HG02588 (cell line): ENCODE results near the gene ATP7B.
"Not testable (repeated sequence)": the region's sequence is repeated elsewhere in the genome, so short reads cannot be mapped to it uniquely, and the experiment has no call there.

Source experiments
- ATAC-seq: cut with Tn5 transposase; IDR thresholded peaks from one replicate; pipeline ENCODE4 v1.9.1; 2021; ENCODE audit warnings: mild to moderate bottlenecking, moderate library complexity; ENCODE audit not compliant: unreplicated experiment

The ATP7B gene

GRCh38 chr13:51924756-51925544 lies 86.3 kb downstream of the ATP7B start:
- ATAC-seq, result no peak

- no peak for ATAC-seq
Observed at GRCh38 chr13:51923983-51924539, 87.2 kb downstream of the ATP7B start.

GRCh38 chr13:51922771-51923480 lies 88.3 kb downstream of the ATP7B start:
- no peak for ATAC-seq

GRCh38 chr13:51921790-51922740 lies 89.2 kb downstream of the ATP7B start:
- ATAC-seq, result no peak

- ATAC-seq, result no peak
Observed at GRCh38 chr13:51920786-51921185, 90.5 kb downstream of the ATP7B start.

- no peak for ATAC-seq
Observed at GRCh38 chr13:51920267-51920666, 91.0 kb downstream of the ATP7B start.

GRCh38 chr13:51919531-51919930 lies 91.7 kb downstream of the ATP7B start:
- ATAC-seq, result no peak

GRCh38 chr13:51916962-51917361 lies 94.3 kb downstream of the ATP7B start:
- ATAC-seq, result no peak

GRCh38 chr13:51916051-51916818 lies 95.0 kb downstream of the ATP7B start:
- no peak for ATAC-seq

GRCh38 chr13:51914137-51914493 lies 97.1 kb downstream of the ATP7B start:
- no peak for ATAC-seq

- ATAC-seq, result no peak
Observed at GRCh38 chr13:51913421-51914136, 97.7 kb downstream of the ATP7B start.

GRCh38 chr13:51912511-51913225 lies 98.6 kb downstream of the ATP7B start:
- no peak for ATAC-seq

GRCh38 chr13:51912091-51912490 lies 99.2 kb downstream of the ATP7B start:
- ATAC-seq, result no peak

- ATAC-seq, result no peak
Observed at GRCh38 chr13:51910508-51910907, 100.7 kb downstream of the ATP7B start.

- ATAC-seq, result not testable (repeated sequence)
Observed at GRCh38 chr13:51909265-51909664, 102.0 kb downstream of the ATP7B start.

GRCh38 chr13:51907040-51907732 lies 104.1 kb downstream of the ATP7B start:
- no peak for ATAC-seq

- no peak for ATAC-seq
Observed at GRCh38 chr13:51906581-51906980, 104.7 kb downstream of the ATP7B start.

- no peak for ATAC-seq
Observed at GRCh38 chr13:51905787-51906186, 105.5 kb downstream of the ATP7B start.
